PC-3 (cell line): ENCODE data around the gene TCN1. TPM values are rescaled to one million over a fixed set of nuclear protein-coding genes. Genes with fewer than 3 reads are reported as not detected.
A peak's percentile ranks its signal among the peaks of the same experiment; 100 is the strongest.

ENCODE experiments used
- ATAC-seq: fragments of 200-7000 bp; cut with Tn5 transposase; 2 replicates; pipeline ENCODE4 v1.9.1; 2020; ENCODE audit warnings: mild to moderate bottlenecking, moderate library complexity
- BruUV-seq: library from RNA; stranded (reverse); fragments of 400-500 nt; replicated peaks from 2 replicates; lab custom pipeline; 2021; lab: Mats Ljungman, UMichigan
- CTCF ChIA-PET: fragments of 300-600 bp; sonication (Branson Sonifier 250); formaldehyde crosslinking; loops from one replicate; lab custom pipeline; 2022; ENCODE audit warnings: antibody characterized with exemption; lab: Charles Lee
- POLR2A ChIA-PET: fragments of 300-600 bp; sonication (Branson Sonifier 250); formaldehyde crosslinking; loops from one replicate; lab custom pipeline; 2022; ENCODE audit warnings: antibody characterized with exemption; ENCODE audit not compliant: unreplicated experiment; lab: Charles Lee
- DNase-seq: peaks from one replicate; pipeline ENCODE4 v3.0.0-alpha.2; 2015
- H2AFZ ChIP-seq: fragments of 300-600 bp; sonication (generic); 2 replicates; pipeline ENCODE4 v1.6.0; 2016; ENCODE audit warnings: antibody characterized with exemption, low read length
- H3F3A ChIP-seq: fragments of 300-600 bp; sonication (generic); one replicate; pipeline ENCODE4 v1.6.0; 2017; ENCODE audit warnings: antibody characterized with exemption, low read length, control low read depth, mild to moderate bottlenecking; ENCODE audit not compliant: unreplicated experiment
- H3K27ac ChIP-seq: fragments of 300-600 bp; sonication (generic); 2 replicates; pipeline ENCODE4 v1.5.1; 2016; ENCODE audit warnings: mild to moderate bottlenecking, low read length
- H3K27me3 ChIP-seq: fragments of 300-600 bp; sonication (generic); 2 replicates; pipeline ENCODE4 v1.6.1; 2016; ENCODE audit warnings: low read length, mixed read lengths
- H3K36me3 ChIP-seq: fragments of 300-600 bp; sonication (generic); 2 replicates; pipeline ENCODE4 v1.6.1; 2016; ENCODE audit warnings: low read depth, mixed run types, low read length, mixed read lengths
- H3K4me1 ChIP-seq: fragments of 300-600 bp; sonication (generic); 2 replicates; pipeline ENCODE4 v1.5.1; 2016; ENCODE audit warnings: low read length; ENCODE audit not compliant: insufficient read depth
- H3K4me2 ChIP-seq: fragments of 300-600 bp; sonication (generic); 2 replicates; pipeline ENCODE4 v1.6.0; 2016; ENCODE audit warnings: low read length
- H3K4me3 ChIP-seq: fragments of 300-600 bp; sonication (generic); 2 replicates; pipeline ENCODE4 v1.5.1; 2016; ENCODE audit warnings: mild to moderate bottlenecking, low read length, mixed read lengths
- H3K79me2 ChIP-seq: fragments of 300-600 bp; sonication (generic); 2 replicates; pipeline ENCODE4 v1.6.1; 2017; ENCODE audit warnings: low read length, mixed read lengths
- H3K9ac ChIP-seq: fragments of 300-600 bp; sonication (generic); 2 replicates; pipeline ENCODE4 v1.6.0; 2016; ENCODE audit warnings: mild to moderate bottlenecking, low read length
- H3K9me2 ChIP-seq: fragments of 300-600 bp; sonication (generic); replicated peaks from 2 replicates; pipeline ENCODE4 v1.6.1; 2016; ENCODE audit warnings: mixed run types, low read length, mixed read lengths
- H3K9me3 ChIP-seq: fragments of 300-600 bp; sonication (generic); 2 replicates; pipeline ENCODE4 v1.6.1; 2016; ENCODE audit warnings: low read length, mixed read lengths
- H4K20me1 ChIP-seq: fragments of 300-600 bp; sonication (generic); 2 replicates; pipeline ENCODE4 v1.6.1; 2016; ENCODE audit warnings: low read length, mixed read lengths
- CTCF ChIP-seq: fragments of 300-600 bp; sonication (generic); conservative IDR thresholded peaks from 2 replicates; pipeline ENCODE4 v1.5.1; 2017; ENCODE audit warnings: antibody characterized with exemption, low read depth, mild to moderate bottlenecking, low read length
- EZH2 ChIP-seq: fragments of 300-600 bp; sonication (generic); IDR thresholded peaks from one replicate; pipeline ENCODE4 v1.6.1; 2017; ENCODE audit warnings: antibody characterized with exemption, mild to moderate bottlenecking, low read length; ENCODE audit not compliant: unreplicated experiment
- EZH2phosphoT487 ChIP-seq: fragments of 300-600 bp; sonication (generic); IDR thresholded peaks from 2 replicates; pipeline ENCODE4 v1.6.1; 2018; ENCODE audit warnings: mild to moderate bottlenecking, antibody characterized with exemption, low read length, borderline replicate concordance
- intact Hi-C: fragments of 100-400 bp; cut with micrococcal nuclease; formaldehyde crosslinking; loops from 2 replicates; pipeline ENCODE4 v1.9.0; 2023
- total RNA-seq: library from RNA; depleted of rRNA; stranded (reverse); fragments of >200 nt; gene quantifications from 2 replicates; pipeline ENCODE4 v1.2.3, GENCODE V29; 2014

The TCN1 gene
- total RNA-seq, 1 experiment from 2014 or later = 14.8 TPM

- POLR2A ChIA-PET = no interaction called here
- ATAC-seq = no peak
Observed at GRCh38 chr11:59900366-59901126, 34.3 kb upstream of the TCN1 start.

GRCh38 chr11:59899532-59899931 is 33.2 kb upstream of the TCN1 start:
- Histone ChIP-seq H3K4me2 (no peak overlapping the region), H3K4me1 (peaks cover 43% of the 10 kb centered on the region), H3K27ac (peak overlapping the region; percentile 87), H2AFZ (no peak overlapping the region), H3K9me3 (no peaks in the 10 kb centered on the region), H3F3A (no peaks in the 10 kb centered on the region), H3K27me3 (no peaks in the 10 kb centered on the region), H3K4me3 (no peak overlapping the region), H3K9me2 (no peaks in the 10 kb centered on the region), H3K36me3 (no peaks in the 10 kb centered on the region), H4K20me1 (no peaks in the 10 kb centered on the region), H3K79me2 (no peaks in the 10 kb centered on the region), H3K9ac (peak overlapping the region; percentile 80; the same call in 1 of the 2 replicates)
- no TSS peak for BruUV-seq
- ATAC-seq (no peak), DNase-seq (no peak)
- ChIA-PET POLR2A (no interaction called here), CTCF (no interaction called here)
- intact Hi-C loops = no loop called here
- TF ChIP-seq EZH2phosphoT487 = no peak
- TF ChIP-seq CTCF = no peak
- no peak for TF ChIP-seq EZH2

More at GRCh38 chr11:59900366-59901126, 34.3 kb upstream of the TCN1 start:
- Histone ChIP-seq H3K4me3 (no peak overlapping the region), H3F3A (no peaks in the 10 kb centered on the region), H3K9me3 (no peaks in the 10 kb centered on the region), H3K79me2 (no peaks in the 10 kb centered on the region), H2AFZ (no peak overlapping the region), H3K4me1 (peaks cover 40% of the 10 kb centered on the region), H3K4me2 (peak overlapping the region; percentile 56), H3K27me3 (no peaks in the 10 kb centered on the region), H3K9ac (peak overlapping the region; percentile 80), H3K9me2 (no peaks in the 10 kb centered on the region), H3K36me3 (no peaks in the 10 kb centered on the region), H4K20me1 (no peaks in the 10 kb centered on the region), H3K27ac (peak overlapping the region; percentile 87)
- no TSS peak for BruUV-seq
- intact Hi-C loops = no loop called here
- CTCF ChIA-PET = no interaction called here
- TF ChIP-seq EZH2 (no peak), CTCF (no peak), EZH2phosphoT487 (no peak)
- peak; percentile 22 for DNase-seq

GRCh38 chr11:59898650-59899049 is 32.4 kb upstream of the TCN1 start:
- DNase-seq = peak; percentile 84

More at GRCh38 chr11:59898650-59899049, 32.4 kb upstream of the TCN1 start:
- H4K20me1 ChIP-seq = no peaks in the 10 kb centered on the region
- no peak overlapping the region for H3K4me3 ChIP-seq
- POLR2A ChIA-PET = no interaction called here
- no peak overlapping the region for H2AFZ ChIP-seq
- H3F3A ChIP-seq = no peaks in the 10 kb centered on the region
- ATAC-seq = no peak
- peaks cover 43% of the 10 kb centered on the region for H3K4me1 ChIP-seq
- peak overlapping the region; percentile 87 for H3K27ac ChIP-seq
- intact Hi-C loops = no loop called here
- no peak overlapping the region for H3K4me2 ChIP-seq
- no peaks in the 10 kb centered on the region for H3K27me3 ChIP-seq
- H3K9ac ChIP-seq = peak overlapping the region; percentile 80
- no TSS peak for BruUV-seq
- no peak for TF ChIP-seq EZH2
- TF ChIP-seq EZH2phosphoT487 = no peak
- TF ChIP-seq CTCF = no peak
- CTCF ChIA-PET = no interaction called here
- H3K9me2 ChIP-seq = no peaks in the 10 kb centered on the region
- no peaks in the 10 kb centered on the region for H3K79me2 ChIP-seq
- H3K36me3 ChIP-seq = no peaks in the 10 kb centered on the region
- no peaks in the 10 kb centered on the region for H3K9me3 ChIP-seq
